ENCODE data around the gene LRRC17.

GRCh38 chr7:102938679-102939078 lies 25.9 kb downstream of the LRRC17 start:
- TF ChIP-seq CTCF (IDR thresholded peaks at IDR 0.05) (no peak), POLR2A (IDR thresholded peaks at IDR 0.05) (no peak)

Data from adrenal gland (tissue), 5 donors.